Putamen (tissue), 1 donor: ENCODE results near the gene PI4KA.
"Not testable (repeated sequence)": the region's sequence is repeated elsewhere in the genome, so short reads cannot be mapped to it uniquely, and the experiment has no call there.

Experiments used
- DNase-seq: peaks from one replicate; pipeline ENCODE4 v3.0.0-alpha.2; 2016; ENCODE audit warnings: low spot score

PI4KA gene

DNA sequence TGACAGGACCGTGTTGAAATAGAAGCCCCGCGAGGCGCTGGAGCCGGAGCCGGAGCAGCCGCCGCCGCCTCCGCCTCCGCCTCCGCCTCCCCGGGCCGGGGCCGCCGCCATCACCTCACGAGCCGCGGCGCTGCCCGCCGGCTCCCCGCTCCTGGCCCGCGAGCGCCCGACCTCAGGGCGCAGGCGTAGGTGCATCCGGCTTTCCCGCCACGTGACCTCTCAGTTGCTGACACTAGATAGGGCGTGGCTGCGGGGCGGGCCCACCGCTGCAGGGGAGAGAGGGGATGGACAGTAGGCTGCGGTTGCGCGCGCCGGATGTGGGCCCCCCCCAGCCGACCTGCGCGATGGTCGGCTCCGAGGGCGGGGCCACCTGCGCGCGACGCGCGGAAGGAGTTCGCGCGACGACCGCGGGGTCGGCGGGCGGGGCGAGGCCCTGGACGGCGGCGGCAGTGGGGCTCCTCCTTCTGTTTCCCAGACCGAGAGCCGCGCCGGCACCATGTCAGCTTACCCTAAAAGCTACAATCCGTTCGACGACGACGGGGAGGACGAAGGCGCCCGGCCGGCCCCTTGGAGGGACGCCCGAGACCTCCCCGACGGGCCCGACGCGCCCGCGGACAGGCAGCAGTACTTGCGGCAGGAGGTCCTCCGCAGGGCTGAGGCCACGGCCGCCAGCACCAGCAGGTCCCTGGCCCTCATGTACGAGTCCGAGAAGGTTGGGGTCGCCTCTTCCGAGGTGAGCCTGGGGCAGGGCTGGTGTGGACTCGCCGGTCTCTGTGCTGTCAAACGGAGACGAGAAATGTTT lies at the start of gene PI4KA, which contains the start of gene SNAP29:
TSS of gene PI4KA (minus strand) at position 197 of the 802 bp plus-strand sequence. CDS start at position 111, 86 bp downstream.
TSS of gene SNAP29 (plus strand) at position 393 of the 802 bp plus-strand sequence. CDS start at position 497, 104 bp downstream.
- DNase-seq = peak; percentile 98

DNA sequence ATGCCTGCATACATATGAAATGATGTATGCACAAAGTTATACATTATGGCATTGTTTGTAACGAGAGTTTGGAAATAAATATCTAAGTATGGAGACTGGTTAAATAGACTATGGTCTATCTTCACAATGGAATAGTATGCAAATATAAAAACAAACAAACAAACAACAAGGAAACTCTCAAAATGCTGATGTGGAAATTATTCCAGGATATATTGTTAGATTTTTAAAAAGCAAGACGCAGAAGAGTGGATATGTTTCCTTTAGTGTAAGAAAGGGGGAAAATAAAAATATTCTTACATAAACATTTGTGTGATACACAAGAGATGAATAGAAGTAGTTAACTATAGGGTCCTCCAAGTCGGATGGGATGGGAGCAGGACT lies 47.8 kb upstream of the PI4KA start:
- DNase-seq = no peak

DNA sequence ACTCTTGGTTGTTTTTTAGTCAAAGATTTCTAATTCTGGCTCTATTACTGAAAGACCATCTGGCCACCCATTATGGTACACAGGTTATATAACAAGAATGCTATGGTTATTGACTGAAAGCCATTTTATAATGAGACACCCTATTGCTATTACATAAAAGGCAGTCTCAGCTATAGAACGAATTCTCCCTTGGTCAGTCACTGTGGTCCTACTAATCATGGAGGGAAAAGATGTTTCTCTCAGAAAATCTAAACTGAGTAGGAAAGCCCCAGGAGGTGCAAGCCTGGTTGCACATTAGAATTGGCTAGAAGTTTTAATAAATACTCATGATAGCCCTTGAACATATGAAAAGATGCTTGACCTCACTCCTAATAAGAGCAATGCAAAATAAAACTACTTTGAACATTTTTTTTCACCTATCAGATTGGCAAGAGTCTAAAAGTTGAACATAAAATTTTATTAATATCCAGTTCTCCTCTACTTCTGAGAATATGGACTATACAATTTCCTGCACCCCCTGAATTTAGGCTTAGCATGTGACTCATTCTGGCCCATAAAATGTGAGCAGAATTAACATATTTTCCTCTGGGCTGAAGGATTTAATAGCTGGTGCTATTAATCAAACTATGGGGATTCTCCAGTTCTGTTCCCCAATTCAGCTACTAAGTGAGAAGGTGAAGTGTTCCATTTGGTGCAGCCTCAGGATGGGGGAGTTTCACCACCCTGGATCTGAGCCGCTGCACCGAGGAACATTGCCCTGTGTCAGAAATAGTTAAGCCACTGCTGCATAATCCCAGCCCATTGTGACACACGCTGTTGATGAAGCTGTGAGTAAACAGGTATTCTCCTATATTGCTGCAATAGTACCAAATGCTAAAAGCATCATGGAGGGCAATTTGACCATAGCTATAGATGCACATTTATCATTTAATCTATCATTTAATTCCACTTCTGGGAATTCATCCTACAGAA lies 47.1 kb upstream of the PI4KA start:
- no peak for DNase-seq

DNA sequence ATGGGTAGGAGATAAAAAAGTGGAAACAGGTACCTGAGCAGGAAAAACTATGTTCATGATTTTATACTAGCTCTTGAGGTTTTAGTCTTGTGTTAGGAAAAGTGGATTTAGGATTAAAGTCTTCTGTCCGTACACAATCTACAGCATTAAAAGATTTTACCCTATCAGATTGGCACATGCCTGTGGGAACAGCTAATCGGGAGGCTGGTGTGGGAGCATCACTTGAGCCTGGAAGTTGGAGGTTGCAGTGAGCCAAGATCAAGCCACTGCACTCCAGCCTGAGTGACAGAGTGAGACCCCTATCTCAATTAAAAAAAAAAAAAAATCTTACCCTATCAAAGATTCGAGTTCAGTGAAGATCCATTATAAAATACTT lies 46.4 kb upstream of the PI4KA start:
- DNase-seq = no peak

DNA sequence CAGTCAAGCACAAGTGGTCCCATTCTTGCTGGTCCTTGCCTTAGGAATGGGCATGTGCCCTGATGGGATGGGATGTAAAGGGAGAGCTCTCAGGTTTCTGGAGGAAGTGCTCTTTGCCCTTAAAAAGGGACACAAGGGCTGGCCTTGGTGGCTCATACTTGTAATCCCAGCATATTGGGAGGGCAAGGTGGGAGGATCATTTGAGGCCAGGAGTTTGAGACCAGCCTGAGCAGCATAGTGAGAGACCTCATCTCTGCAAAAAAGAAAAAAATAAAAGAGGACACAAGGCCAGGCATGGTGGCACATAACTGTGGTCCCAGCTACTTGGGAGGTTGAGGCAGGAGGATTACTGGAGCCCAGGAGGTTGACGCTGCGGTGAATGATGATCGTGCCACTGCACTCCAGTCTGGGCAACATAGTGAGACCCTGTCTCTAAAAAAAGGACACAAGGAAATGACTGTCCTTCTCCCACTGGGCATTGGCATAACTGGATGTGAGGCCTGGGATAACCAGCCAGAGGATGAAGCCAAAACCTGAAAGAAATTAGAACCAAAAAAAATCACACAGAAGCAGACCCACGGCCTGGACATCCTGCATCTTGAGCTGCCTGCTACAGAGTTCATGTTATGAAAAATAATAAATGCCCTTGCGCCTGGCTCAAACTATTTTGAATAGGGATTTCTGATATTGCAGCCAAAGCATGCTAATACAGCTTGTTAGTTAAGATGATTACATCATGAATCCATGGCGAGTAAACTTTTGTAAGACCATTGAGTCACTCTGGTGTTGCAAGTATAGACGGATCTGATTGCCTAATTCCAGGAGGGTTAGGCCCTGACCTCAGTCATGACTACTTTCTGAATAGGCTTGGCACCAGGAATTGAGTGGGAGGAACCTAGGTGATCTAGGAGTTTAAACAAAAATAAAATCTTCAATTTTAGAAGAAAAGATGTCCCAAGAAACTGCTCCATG lies 45.7 kb upstream of the PI4KA start:
- DNase-seq = no peak

DNA sequence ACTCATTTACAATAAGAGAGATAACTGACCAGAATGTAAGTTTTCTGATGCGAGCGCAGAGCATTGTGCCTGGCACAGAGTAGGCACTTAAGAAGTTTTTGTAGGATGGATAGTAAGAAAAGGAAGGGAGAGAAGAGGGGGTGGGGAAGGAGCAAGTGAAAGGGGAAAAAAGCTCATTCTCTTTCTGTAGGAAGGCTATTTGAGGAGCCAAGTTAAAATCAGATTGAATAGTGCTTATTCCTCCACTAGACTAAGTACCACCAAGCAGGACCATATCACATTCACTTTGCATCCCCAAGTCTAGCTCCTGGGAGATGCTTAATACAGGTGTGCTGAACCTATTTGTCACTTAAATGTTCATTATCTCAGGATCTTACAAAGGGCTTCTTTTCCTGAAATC lies 44.5 kb upstream of the PI4KA start:
- DNase-seq = no peak

DNA sequence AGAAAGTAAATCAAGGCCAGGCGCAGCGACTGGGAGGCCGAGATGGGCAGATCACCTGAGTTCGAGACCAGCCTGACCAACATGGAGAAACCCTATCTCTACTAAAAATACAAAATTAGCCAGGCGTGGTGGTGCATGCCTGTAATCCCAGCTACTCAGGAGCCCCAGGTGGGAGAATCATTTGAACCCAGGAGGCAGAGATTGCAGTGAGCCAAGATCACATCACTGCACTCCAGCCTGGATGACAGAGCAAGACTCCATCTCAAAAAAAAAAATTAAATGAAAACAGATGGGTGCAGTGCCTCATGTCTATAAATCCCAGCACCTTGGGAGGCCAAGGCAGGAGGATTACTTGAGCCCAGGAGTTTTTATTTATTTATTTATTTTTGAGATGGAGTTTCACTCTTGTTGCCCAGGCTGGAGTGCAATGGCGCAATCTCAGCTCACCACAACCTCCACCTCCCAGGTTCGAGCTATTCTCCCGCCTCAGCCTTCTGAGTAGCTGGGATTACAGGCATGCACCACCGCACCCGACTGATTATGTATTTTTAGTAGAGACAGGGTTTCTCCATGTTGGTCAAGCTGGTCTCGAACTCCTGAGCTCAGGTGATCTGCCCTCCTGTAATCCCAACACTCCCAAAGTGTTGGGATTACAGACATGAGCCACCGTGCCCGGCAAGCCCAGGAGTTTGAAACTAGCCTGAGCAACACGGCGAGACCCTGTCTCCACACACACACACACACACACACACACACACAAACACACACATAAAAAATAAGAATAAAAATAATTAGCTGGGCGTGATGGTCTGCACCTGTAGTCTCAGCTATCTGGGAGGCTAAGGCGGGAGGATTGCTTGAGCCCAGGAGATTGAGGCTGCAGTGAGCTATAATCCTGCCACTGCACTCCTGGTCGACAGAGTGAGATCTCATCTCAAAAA lies 42.8 kb upstream of the PI4KA start:
- not testable (repeated sequence) for DNase-seq

DNA sequence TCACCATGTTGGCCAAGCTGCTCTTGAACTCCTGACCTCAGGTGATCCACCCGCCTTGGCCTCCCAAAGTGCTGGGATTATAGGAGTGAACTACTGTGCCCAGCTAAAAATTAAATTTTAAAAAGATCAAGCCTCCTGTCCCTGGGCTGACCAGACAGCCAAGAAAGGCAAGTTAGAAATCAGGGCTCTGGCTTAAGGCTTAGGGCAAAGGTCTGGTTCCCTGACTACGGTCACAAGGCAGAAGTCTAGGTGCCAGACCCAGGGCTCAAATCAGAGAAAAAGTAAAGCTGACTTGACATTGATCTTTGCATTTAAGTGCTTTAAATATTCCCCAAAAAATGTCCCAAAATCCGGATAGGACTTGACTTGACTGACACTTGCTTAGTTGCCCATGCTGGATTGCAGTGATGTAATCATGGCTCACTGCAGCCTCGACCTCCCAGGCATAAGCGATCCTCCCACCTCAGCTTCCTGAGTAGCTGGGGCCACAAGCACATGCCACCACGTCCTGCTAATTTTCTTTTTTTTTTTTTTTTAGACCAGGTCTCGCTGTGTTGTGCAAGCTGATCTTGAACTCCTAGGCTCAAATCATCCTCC lies 41.3 kb upstream of the PI4KA start:
- DNase-seq = no peak

DNA sequence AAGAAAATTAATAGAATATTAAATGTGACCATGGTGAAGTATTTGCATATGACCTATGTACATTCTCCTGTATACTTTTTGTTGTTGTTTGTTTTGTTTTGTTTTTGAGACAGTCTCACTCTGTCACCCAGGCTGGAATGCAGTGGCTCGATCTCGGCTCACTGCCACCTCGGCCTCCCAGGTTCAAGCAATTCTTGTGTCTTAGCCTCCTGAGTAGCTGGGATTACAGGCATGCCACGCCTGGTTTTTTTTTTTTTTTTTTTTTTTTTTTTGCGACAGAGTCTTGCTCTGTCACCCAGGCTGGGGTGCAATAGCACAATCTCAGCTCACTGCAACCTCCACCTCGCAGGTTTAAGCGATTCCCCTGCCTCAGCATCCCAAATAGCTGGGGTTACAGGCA lies 39.1 kb upstream of the PI4KA start:
- not testable (repeated sequence) for DNase-seq

DNA sequence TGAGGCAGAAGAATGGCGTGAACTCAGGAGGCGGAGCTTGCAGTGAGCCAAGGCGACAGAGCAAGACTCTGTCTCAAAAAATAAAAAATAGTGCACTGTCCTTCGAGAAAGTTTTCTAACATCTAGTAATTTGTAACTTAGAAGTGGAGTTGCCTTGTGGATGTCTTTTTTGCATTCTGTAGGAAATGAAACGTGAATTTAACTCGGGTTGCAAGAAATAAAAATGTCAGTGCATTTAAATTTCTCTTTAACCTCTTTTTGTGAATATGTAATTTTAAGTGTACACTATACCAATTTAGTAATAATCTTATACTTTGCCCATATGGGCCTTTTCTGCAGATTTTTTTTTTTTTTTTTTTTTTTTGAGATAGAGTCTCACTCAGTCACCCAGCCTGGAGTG lies 32.4 kb upstream of the PI4KA start:
- DNase-seq = no peak

DNA sequence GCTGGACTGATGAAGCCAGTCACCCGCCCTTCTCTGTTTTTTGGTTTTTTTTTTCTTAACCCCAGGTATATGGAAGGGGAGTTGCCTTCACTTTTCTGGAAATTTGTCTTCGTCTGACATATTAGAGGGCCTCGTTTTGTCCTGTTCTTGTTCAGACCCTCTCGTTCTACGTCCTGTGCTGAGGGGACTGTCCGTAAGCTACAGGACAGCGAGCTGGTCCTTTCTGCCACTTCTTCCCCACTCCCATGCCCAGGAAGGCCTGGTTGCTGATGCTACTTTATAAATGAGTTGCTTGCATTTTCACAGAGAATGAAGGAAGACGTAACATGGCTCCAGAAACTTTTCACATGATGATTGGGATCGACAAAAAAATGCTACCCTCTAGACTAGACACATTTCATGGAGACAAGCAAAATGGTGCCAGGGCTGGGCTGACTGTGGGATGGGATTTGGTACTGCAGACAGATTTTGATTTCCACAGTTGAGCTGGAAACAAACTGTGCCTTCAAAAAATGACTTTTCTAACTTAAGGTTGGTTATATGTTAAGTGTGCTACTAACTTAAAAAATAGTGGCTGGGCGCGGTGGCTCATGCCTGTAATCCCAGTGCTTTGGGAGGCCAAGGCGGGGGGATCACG lies 31.4 kb upstream of the PI4KA start:
- no peak for DNase-seq

DNA sequence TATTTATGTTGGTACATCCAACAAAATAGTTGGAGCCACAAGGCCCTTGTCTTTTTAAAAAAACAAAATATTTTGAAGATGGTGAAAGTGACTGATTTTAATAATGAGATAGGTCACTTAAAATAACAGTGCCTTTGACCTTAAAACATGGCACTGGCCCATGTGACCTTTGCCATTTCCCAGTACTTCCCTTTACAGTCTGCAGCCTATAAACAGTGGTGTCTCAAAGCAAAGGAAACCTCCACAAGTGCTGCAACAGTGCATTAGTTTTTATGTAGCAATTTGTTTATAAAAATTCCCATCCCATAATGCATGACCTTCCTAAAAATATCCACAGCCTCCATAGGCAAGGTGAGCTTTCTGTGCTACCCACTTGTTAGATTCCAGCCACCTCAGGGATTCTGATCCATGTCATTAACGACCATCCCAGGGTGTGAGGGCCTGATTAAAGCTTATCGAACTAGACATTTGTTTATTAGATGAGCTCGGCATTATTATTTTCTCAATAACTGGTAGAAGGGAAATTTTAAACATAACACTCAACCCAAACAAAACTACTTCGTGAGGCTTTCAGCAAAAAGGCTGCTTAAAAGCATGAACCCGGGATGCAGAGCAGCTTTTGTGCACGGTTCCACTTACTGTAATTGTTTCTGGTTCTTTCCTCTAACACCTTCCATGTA lies 30.6 kb upstream of the PI4KA start:
- DNase-seq = no peak

DNA sequence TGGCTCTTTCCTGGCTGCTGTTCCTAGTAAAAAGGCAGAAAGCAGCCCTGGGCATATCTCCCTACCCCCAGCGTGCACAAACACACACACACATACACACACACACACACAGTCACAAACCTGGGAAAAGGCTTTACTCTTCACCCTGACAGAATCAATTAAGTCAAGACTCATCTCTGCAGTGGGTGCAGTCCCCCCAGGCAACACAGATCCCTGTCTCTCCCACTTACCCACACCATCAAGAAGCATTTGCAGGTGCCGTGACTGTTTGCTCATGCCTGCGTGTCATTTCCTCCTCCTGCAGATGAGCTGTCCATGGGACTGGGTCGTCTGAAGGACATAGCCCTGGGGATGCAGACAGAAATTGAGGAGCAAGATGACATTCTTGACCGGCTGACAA lies 28.8 kb upstream of the PI4KA start:
- DNase-seq = no peak

DNA sequence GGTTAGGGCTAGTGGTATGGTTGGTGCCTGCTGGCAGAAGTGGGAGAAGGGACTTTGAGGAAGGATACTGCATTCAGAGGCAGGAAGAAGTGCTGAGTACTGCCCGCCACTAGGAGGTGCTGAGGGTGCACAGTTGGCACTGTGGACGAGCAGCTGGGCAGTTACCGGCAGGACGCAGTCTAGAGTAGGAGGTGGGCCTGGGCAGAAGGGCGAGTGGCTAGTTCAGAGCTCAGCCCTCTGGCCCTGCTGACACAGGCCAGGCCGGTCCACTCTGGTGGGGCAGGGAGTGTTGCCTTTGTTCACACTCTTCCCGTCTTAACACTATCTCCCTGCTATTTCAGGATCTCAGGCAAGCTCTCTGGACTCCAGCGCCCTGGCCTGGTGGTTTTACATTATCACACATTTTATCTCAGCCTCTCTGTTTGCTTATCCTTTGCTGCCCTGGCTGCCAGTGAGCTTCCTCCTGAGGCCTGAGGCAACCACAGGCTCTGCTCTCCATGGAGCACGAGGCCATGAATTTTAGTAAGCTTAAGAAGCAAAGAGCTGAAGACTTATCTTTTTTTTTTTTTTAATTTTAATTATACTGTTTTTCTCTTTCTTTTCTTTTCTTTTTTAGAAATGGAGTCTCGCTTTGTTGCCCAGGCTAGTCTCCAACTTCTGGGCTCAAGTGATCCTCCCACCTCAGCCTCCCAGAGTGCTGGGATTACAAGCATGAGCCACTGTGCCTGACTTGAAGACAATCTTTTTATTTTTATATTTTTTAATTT lies 27.1 kb upstream of the PI4KA start:
- peak; percentile 57 for DNase-seq

DNA sequence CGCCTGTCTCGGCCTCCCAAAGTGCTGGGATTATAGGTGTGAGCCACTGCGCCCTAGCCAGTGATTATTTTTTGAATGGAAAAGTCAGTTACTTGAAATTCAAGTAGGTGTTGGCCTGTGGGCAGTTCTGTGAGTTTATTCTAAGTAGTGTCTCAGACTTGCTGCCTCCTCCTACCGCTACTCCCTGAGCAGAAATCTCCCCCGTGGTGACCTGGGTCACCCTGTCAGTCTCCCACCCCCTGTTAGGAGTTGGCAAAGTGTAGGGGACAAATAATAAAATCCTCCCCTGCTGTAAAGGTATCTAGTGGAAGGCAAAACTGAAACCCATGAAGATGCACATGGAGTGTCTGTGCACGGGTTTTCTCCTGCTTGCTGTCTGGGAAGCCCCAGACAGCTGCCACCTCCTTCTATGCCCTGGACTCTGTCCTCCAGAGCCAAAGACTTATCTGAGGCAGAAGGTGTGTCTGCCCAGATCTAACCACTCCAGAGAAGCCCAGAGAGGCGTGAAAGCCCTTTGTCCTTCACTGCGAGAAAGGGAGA lies 26.5 kb upstream of the PI4KA start:
- no peak for DNase-seq

DNA sequence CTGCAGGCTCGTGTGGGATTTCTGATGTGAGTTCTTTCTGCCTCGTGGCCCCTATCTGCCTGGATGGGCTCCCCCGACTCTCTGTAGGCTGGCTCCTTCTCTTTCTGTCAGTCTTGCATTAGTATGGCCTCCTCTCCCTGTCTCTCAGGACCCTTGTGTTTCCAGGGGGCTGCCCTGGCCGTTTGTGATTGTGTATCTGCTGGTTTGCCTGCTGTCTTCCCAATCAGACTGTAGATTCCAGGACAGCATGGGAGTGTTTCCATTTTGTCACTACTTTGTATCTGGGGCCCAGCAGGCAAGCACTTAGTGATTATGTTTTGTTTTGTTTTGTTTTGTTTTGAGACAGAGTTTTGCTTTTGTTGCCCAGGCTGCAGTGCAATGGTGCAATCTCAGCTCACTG lies 25.8 kb upstream of the PI4KA start:
- DNase-seq = no peak

DNA sequence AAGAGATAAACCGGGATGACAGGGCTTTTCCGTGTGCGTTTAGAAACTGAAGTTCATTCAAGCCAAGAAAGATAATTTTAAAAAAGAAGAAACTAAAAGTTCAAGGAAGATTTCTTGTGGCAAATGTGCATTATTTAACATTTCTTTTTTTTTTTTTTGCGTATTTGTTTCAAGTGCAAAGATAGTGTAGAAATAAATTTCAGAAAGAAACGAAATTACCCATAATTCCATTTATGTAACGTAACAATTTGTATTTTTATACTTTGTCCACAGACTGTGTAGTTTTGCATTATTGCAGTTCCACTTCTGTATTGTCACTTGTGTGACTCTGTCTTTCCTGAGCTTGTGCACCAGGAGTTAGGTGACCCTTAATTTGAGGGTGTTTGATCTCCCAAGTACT lies 24.2 kb upstream of the PI4KA start:
- no peak for DNase-seq
